SKM-1 treated with dmso at 0.1 percent for 144 hours (cell line): Measurements from ENCODE around the gene ZNF503.

Experiments
- DNase-seq: peaks from one replicate; lab custom pipeline; 2025; ENCODE audit not compliant: unreplicated experiment; lab: John Stamatoyannopoulos, UW

The ZNF503 gene

DNA sequence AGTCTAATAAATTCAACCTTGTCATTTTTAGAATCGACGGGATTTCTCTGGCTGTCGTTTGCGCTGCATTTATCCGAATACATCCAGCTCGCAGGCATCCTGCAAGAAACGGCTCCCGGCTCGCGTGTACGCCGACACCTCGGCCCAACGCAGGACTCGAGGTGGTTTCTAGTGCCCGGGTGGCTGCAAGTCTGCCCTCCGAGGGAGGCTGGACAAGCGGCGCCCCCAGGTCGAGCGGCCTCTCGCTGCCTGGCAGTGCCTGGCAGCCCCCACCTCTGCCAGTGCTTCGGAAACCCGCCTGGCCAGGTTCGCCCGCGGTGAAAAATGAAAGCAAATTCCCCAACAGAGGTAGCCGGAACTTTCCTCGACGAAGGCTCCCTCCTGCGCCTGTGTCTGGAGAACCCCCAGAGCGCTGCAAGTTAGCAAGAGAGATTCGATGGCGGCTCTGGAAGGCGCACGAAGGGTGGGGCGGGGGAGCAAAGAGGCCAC, 5.7 kb upstream of the ZNF503 start:
- DNase-seq: no peak

GRCh38 chr10:75406462-75407223, 5.1 kb upstream of the ZNF503 start:
- no peak for DNase-seq

DNA sequence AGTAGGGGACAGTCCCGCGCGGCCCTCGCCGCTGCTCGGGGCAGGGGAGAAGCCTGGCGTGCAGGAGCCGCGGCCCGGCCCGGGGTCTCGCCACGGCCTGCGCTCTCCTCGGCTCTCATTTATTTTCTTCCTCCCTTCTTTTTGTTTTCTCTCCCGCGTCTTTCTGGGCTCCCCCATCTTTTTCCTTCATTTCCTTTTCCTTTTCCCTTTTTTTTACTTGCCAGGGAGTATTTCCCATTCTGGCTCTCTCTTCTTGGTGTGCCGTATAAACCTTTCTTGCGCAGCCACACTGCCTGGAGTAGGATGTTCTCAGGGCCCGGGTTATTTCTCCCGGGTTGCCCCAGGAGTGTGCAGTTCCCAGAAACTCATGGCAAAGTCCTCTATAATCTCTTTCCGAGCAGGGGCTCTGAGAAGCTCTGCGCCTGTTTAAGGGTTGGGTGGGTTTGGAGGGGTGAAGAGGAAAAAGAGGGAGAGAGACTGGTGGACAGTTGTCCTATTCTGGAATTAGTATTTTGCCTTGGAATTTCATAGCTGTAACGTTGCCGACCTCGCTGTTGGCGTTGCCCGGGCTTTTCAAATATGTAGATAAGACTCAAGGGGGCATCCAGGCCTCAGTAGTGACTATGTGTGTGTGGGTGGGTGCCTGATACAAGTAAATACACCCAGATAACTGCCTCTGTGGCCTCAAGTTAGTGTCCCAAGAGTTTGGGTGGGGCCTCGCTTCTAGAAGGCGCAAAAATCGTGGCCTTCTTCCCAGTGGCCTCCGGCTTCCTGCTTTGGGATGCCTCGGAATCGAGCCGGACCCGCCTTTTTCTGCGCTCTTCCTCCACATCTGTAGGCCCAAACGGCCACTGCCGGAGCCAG, 4.3 kb upstream of the ZNF503 start:
- DNase-seq: no peak

DNA sequence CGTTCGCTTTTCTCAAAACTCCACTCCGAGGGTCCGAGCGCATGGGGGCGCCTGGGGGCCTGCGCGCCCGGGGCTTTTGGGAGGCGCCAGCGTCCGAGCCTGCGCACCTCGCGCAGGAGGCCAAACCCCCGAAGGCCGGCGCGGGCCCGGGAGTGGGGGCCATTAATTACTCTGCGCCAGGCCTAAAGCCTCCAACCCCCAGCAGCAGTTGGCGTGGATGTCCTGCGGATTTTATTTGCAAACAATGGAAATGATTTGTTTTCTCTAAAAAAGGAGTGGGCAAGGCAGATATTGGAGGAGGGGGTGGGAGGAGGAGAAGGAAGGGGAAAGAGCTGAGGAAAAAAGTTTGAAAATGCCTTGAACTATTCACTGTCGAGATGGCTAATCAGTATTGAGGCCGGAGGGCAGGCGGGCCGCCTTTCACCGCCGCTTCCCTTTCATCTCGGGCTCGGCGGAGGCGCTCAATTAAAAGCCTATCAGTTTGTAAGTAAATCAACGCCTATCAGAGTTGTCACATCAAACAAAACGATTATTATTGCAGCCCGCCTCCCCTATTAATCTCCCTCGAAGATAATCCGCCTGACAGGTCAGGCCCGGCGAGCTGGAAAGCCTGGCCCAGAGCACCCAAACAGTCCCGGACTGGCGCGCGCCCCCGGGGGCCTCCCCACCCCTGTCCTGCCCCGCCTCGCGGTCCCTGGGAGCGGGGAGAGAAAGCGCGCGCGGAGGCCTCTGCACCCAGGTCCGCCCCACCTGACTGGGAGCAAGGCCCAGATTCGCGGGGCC, 3.4 kb upstream of the ZNF503 start:
- no peak for DNase-seq

DNA sequence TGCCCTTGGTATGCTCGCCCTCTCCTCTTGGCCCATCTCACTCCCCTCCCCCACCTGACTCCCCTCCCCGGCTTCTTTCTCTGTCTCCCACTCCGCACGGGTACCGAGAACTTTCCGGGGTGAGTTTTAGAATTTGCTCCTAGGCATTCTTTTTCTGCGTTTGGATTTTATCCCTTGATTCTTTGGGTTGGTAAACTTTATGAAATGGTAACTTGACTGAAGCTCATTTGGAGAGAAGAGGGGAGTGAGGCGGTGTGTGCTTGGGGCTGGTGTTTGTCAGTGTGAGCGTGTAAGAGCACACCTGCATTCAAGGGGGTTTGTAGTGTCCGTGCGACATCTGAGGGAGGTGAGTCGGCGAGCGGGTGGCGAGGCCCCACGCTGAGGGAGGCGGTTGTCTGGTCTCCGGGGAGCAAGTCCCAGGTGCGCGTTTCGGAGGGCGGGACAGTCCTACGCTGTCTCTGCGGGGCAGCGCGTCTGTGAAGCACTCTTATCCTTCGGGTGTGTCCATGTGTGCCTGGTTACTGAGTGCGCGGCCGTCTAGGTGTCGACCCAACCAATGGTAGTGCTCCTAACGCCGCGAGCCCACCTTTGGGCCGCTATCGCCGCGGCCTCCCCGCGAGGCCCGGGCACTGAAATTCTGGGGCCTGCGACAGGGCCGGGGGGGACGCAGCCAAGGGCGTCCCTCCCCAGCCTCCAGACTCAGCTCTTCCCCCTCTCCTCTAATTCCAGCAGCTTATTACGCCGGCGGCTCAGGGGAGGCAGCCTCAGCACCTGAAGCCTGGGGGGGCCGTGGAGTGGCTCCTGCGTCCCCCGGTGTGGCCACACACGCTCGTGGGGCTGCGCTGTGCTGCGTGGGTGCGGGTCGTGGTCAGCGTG, 2.6 kb upstream of the ZNF503 start:
- no peak for DNase-seq

- no peak for DNase-seq
These were observed 1.8 kb upstream of the ZNF503 start for GRCh38 chr10:75403144-75403938.

- DNase-seq: peak; percentile 20
These were observed 1.1 kb upstream of the ZNF503 start for GRCh38 chr10:75402486-75403143.

GRCh38 chr10:75400771-75401568, 594 bp downstream of the ZNF503 start:
- DNase-seq: peak; percentile 49

GRCh38 chr10:75400163-75400770, 1.3 kb downstream of the ZNF503 start:
- no peak for DNase-seq

- DNase-seq: peak; percentile 76
These were observed 2.0 kb downstream of the ZNF503 start for GRCh38 chr10:75399461-75400162.

DNA sequence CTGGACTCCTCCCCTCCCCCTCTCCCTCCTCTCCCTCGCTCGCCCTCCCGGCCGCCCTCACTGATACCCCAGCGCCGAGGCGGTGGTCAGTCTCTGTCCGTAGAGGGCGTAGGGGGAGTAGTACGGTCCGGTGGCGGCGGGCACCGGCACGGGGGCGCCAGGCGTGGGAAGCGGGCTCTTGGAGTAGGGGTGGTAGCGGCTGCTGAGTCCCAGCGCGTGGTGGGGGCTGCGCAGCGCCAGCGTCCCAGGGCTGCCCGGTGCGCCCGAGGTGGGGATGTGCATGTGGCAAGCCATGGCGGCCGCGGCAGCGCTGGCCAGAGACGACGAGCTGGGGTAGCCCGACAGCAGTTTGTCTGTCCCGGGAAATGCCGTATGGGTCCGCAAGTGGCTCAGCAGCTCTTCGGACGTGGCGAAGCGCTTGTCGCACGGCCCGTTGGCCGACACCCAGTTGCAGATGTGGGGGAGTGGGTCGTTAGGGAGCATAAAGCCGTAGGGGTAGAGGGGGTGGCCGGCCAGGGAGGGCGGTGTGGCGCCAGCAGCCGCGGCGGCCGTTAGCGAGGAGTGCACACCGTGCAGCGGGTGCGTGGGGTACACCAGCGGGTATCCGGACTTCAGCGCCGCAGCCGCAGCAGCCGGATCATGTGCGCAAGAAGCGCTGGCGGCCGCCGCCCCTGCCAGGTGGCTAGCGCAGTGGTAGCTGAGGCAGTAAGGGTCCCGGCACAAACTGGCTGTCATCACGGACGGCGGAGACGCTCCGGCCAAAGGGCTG, 2.7 kb downstream of the ZNF503 start:
- DNase-seq: no peak

DNA sequence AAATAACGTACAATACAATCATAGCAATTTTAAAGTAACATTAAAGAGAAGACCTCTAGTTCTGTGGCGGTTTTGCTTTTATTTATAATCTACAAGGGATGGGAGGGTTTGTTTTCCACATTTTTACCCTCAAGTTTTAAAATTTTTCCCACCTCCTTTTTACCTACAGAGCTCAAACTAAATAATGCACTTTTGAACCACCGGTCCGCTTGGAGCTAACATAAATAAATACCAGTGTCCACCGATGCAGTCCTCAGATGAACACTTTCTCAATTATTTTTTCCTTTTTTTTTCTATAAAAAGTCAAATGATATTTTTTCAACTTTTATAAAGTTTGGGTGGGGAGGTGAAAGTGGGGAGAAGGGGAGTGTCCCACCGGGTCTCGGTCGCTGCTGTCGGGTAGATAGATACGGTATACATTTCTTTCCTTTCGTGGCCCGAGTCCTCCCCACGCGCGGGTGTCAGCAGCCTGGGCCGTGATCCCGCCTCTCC, 3.3 kb downstream of the ZNF503 start:
- no peak for DNase-seq

DNA sequence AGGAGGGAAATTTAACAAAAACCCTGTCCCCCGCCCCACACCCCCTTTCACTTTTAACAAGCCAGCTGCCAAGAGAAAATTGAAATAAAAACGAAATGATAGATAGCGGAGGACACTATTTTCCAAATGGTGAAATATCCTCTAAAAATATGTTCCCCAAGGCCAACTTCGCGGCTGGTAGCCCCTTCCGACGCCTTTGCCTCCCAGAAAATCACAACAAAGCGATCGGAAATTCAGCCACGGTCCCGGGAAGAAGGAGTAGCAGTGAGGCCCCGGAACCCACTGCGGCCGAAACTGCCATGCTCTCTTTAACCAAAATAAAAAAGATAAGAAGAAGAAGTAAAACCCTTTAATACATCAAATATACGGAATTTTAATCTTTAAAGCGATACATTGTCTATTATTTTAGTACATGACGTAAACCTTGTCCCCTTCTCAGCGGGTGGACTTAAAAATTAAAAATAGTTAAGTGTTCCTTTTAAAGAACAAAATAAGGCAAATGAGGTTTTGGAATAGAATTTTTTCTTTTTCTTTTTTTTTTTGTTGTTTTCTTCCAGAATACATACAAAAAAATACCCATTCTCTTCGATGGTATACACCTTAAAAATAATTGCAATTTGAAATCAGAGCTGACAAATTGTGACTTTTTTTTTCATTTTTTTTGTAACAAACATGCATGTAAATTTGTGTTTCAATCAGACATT, 3.9 kb downstream of the ZNF503 start:
- no peak for DNase-seq

DNA sequence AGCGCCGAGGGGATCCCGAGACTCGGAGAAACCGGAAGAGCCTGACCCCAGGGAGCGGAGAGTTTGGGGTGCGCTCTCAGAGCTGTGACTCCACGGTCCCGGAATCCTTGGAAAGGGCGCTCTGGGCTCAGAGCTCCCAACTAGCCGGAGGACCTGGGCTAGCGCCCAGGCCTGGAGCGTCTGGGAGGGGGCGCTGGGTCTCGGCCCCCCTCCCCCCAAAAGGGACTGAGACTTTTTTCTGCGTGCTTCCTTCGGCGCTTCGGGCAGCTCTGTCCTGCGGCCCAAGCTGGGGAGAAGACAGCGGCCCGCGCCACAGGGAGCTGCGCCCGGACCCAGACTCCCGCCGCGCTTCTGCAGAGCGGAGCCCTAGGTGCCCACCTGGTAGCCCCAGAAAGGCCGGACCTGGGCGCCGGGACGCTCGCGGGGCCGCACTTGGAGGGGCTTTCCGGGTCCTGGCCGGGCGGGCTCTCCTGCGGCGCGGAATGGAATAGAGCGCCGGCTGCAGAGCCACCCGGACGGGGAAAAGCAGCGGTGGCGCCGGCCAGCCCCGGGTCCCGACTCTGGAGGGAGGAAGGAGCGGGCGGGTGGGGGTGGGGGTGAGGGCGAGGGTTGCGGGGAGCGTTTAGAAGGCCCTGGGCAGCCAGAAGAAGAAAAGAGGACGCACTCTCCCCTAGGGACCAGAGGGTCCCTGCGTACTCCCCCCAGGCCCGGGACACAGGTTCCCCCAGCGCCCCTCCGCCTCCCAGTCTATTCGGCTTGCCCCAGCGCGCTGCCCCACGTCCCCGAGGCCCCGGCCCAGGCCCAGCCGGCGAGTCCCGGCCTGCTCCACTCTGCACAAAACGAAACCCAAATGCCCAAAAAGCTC, 4.7 kb downstream of the ZNF503 start:
- DNase-seq: no peak
